ENCODE measurements around the gene CCNE1.
"Not testable (repeated sequence)": the region's sequence is repeated elsewhere in the genome, so short reads cannot be mapped to it uniquely, and the experiment has no call there.

The CCNE1 gene

DNA sequence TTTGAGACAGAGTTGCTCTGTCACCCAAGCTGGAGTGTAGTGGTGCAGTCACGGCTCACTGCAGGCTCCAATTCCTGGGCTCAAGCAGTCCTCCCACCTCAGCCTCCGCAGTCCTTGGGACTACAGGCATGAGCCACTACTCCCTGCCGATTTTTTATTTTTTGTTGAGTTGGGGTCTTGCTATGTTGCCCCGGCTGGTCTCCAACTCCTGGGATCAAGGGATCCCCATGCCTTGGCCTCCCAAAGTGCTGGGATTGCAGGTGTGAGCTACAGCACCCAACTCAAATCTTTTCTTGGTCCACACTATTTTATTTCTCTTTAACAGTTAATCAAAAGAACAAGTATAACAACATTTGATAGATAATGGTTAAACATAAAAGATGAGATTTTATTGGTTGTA lies 7.5 kb downstream of the CCNE1 start:
- DNase-seq, result no peak

DNA sequence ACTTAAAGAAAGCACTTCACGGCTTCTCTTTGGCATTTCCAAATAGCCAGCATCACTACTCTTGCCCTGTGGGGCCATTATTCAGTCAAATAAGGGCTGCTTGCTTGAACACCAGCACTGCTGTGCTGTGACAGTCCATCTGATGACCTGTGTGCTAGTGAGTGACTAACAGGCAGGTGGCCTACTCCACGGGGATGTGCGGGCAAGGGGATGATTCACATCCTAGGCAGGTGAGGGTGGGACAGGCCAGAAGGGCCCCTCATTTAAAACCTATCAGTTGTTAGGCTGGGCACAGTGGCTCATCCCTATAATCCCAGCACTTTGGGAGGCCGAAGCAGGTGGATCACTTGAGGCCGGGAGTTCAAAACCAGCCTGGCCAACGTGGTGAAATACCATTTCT lies 8.2 kb downstream of the CCNE1 start:
- no peak for DNase-seq

DNA sequence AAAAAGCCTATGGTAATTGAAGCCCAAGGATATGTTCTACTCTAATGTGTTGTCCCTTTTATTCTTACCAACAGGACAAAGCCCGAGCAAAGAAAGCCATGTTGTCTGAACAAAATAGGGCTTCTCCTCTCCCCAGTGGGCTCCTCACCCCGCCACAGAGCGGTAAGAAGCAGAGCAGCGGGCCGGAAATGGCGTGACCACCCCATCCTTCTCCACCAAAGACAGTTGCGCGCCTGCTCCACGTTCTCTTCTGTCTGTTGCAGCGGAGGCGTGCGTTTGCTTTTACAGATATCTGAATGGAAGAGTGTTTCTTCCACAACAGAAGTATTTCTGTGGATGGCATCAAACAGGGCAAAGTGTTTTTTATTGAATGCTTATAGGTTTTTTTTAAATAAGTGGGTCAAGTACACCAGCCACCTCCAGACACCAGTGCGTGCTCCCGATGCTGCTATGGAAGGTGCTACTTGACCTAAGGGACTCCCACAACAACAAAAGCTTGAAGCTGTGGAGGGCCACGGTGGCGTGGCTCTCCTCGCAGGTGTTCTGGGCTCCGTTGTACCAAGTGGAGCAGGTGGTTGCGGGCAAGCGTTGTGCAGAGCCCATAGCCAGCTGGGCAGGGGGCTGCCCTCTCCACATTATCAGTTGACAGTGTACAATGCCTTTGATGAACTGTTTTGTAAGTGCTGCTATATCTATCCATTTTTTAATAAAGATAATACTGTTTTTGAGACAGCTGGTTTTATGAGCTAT lies 12.0 kb downstream of the CCNE1 start:
- DNase-seq, result no peak

DNA sequence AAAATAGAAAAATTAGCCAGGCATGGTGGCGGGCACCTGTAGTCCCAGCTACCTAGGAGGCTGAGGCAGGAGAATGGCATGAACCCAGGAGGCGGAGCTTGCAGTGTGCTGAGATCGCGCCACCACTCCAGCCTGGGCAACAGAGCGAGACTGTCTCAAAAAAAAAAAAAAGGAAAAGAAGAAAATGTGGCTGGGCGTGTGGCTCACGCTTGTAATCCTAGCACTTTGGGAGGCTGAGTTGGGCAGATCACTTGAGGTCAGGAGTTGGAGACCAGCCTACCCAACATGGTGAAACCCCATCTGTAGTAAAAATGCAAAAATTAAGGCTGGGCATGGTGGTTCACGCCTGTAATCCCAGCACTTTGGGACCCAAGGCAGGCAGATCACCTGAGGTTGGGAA lies 13.5 kb downstream of the CCNE1 start:
- DNase-seq, result not testable (repeated sequence)

DNA sequence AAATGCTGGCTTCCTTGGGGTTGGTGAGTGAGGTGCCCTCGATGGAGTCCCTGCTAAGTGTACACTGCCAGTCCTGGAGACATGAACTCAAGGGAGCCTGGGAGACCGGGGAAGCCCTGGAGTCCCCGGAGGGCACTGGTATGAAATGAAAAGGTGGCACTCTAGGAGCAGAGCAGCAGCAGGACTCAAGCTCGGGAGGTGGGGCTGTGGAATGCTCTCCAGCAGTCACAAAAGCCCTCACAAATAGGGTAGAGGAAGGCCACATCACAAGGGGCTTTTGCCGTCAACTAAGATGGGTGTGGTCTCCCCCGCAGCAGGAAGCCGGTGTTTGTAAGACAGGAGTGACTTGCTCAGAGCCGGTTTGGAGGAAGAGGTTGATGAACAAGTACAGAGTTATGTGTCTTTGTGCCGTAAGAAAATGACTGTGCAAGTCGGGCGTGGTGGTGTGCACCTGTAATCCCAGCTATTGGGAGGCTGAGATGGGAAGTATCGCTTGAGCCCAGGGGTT lies 19.3 kb downstream of the CCNE1 start:
- no peak for DNase-seq

DNA sequence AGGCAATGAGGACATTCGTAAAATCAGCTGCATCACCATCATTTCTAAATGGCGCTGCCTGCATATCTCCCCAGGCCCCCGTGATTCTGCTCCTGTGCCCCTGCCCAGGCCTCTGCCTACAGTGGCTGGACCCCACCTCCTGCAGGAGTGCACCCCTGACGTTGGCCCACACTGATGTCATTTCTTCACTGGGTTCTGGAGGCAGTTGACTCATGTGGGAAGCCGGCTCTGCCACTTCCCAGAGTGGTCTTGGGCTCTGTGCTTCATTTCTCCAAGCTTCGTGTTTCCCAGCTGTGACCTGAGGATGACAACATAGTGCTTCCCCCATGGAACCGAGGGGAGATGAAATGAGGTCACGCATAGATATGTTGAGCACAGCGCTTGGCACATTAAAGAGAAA lies 19.9 kb downstream of the CCNE1 start:
- DNase-seq, result no peak

DNA sequence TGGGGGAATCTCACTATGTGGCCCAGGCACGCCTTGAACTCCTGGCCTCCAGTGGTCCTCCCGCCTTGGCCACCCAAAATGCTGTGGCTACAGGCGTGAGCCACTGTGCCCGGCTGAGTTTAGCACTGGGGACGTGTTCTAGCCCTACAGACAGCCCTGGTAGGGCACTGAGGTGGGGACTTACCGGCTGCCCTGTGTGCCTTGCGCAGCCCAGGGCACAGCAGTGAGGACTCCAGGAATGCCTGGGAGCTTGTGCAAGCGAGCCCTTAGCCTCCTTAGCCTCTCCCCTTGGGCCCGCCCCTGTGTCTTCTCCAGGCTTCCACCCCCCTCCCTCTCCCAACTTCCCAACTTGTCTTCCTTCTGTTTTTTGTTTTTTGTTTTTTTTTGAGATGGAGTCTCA lies 21.0 kb downstream of the CCNE1 start:
- no peak for DNase-seq

DNA sequence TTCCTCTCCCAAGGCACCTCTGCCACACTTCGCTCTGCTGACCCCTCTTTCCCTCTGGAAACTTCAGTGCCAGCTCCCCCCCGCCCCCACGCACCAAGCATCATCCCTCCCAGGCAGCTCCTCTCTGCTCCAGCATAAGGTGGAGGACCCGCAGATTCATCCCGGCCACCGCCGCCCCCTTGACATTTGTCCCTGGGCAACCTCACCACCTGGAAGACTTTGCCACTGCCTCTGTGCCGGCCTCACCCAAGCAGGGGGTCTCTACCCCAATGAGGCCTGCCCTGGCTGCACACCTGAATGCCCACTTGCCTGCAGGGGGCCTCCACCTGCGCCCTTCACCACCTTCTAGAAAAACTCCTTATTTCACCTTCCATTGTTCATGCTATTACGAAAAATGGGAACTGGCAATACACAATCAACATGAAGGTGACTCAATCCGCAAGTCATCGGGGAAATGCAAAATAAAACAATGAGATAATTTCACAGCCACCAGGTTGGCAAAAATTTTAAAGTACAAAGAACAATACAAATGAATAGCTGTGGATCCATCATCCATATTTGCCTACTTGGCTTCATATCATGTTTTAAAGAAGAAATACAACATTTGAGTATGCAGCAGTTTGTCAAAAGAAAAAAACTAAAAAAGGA lies 21.9 kb downstream of the CCNE1 start:
- DNase-seq, result no peak

DNA sequence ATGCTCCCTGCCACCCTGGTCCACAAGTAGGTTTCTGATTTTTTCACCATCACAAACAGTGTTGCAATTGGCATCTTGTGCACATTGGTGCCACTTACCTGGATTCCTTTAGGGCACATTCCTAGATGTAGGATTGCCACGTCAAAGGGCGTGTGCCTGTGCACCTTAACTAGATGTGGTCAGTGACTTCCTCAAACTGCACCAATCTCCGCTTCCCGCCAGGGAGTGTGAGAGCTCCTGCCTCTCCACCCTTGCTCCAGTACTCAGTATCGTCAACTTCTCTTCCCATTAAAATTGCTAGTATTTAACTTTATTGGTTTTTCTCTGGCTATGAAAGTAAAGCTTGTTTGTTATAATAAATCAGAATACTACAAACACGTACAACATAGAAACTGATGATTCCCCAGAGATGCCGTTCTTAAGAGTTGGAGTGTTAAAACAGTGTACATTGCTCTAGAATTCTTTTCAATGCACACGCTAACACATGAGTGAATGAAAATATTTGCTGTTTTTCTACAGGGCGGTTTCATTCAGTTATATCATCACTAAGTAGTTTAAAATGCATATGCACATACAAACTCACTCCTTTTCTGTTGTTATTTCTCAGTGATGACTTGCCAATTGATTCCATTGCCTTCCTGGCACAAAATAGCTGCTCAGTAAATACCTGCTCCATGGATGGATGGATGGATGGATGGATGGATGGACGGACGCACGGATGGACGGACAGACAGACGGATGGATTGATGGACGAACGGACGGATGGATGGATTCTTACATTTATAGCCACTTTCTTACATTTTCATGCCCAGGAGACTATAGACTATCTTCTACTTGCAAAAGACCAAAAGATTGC lies 23.4 kb downstream of the CCNE1 start:
- DNase-seq, result no peak

DNA sequence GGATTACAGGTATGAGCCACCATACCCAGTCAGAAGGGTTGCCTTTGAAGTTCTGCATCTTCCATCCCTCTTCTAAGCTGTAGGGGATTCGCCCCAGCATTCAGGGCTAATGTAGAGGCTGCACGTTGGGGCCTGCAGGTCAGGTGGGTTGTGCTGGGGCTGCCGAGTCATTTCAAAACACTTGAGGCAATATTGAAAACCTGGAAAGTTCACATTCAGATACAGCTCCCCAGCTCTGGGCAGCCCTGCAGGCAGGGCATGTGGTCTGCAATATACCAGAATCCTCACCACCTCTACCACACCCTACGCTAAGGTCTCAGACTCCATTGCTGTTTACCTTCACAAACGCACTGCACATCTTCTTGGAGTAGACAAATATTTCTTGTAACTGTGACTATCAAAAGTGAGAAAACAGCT lies 24.6 kb downstream of the CCNE1 start:
- no peak for DNase-seq

DNA sequence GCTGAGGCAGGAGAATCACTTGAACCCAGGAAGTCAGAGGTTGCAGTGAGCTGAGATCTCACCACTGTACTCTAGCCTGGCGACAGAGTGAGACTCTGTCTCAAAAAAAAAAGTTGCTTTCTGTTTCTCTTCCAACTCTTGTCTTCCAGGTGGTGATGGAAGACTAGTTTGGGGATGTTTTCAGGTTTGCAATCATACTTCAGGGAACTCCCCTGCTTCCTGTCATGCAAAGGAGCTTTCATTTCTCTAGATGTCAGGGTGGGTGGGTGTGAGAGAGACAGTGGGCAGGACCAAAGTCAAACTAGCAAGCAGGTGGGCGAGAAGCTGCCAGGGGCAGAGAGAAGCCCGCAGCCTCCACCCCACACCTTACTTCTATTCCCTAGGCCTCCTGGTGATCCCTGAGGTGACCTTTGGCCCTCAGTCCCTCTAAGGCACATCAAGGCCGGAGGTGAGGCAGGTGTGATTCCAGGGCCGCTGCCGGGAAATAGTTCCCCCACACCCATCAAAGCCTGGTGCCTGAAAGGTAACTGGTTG lies 25.7 kb downstream of the CCNE1 start:
- no peak for DNase-seq

DNA sequence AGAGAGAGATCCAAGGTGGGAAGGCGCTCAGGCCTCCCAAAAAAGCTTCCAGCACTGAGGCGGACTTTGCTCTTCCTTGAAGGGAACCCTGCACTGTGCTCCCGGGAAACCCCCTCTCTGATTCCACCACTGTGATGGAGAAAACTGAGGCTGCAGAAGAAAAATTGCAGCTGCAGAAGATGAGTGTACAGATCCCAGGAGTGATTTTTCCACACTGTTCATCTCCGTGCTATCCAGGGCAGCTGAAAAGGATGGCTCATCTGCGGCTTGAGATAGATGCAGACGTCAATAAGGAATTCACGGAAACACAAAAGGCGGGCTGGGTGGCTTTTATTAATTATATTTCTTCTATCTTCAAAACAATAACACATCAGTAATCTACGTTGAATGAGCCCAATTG lies 26.2 kb downstream of the CCNE1 start:
- DNase-seq, result no peak

DNA sequence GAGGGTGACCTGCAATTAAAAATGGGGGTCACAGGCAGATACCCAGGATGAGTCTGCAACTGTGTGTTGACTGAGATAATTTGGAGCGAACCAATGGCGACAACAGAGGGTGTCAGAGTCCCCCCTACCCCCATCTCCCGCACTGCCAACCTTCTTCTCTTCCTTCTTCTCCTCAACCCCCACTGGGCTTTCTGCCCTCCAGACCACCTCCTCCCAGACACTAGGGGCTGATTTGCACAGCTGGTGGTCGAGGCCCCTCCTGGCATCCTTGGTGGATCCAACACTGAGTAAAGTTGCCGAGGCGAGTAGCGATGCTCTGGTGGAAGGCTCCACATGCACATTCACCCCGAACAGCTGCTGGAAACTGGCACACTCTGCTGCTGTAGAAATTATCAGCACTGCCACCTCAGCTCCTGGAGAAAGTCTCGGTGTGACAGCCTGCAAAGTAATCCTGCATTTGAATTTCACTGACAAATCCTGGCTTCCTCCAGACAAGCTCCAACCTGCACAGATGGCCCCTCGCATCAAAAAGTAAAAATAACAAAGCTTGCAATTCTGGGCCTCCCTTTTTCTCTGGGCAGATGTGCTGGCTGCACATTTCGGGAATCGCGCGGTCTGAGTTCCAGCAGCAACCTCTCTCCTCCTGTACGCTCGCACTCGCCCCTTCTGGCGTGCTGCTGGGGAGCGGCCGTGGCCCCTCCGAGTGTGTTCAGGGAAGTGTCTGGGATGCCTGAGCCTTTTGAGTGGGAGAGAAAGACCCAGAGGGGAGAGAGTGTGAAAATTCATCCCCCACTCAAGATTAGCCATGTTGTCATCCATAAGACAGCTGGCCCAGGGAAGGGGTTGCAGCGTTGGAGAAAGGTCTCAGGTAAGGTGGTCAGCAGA lies 28.5 kb downstream of the CCNE1 start:
- DNase-seq, result no peak

DNA sequence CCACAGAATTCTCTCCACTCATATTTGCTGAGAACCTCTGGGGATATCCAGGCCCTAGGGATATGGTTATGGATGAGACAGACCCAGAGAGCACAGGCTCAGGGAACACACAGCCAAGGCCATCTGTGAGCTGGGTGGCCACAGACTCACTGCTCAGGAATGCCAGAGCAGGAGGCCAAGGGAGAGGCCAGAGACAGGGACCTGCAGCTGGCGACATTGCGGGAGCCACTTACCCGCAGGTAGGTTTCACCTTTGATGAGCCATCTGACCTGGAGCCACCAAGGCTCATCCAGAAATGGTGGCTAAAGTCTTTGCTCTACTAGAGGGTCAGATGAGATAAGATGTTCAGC lies 29.4 kb downstream of the CCNE1 start:
- DNase-seq, result no peak

DNA sequence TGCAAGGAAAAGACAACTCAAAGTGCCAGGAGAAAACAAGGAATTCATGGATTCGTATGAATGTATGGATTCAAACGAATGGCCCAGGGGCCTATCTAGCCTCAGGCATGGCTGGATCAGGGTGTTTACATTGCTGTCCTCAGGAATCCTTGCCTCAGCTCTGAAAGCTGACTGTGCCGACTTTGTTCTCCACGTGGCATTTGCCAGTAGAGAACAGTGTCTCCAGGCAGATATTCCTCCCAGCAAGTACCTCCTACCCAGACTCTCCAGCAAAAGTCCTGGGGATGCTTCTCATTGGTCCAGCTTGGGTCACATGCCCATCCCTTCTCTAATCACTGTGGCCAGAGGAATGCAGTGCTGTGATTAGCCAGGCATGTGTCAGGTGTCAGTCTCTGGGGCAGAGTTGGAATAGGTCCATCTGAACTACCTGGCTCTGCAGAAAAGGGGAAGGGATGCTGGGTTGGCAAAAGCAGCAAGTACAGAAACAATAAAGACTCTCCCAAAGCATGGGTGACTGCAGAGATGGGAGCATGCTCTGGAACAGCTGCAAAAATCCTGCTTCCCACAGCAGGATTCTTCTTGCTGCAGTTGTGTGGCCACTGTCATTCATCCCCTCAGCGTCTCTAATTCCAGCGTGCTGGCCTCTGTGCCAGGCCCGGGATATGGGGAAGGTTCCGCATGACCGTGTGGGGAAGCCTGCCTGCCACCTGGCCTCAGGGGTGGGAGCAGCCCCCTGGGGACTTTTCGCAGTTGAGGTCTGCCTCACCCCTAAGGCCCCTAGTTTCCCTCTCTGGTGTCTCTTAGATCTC lies 30.0 kb downstream of the CCNE1 start:
- DNase-seq, result no peak

DNA sequence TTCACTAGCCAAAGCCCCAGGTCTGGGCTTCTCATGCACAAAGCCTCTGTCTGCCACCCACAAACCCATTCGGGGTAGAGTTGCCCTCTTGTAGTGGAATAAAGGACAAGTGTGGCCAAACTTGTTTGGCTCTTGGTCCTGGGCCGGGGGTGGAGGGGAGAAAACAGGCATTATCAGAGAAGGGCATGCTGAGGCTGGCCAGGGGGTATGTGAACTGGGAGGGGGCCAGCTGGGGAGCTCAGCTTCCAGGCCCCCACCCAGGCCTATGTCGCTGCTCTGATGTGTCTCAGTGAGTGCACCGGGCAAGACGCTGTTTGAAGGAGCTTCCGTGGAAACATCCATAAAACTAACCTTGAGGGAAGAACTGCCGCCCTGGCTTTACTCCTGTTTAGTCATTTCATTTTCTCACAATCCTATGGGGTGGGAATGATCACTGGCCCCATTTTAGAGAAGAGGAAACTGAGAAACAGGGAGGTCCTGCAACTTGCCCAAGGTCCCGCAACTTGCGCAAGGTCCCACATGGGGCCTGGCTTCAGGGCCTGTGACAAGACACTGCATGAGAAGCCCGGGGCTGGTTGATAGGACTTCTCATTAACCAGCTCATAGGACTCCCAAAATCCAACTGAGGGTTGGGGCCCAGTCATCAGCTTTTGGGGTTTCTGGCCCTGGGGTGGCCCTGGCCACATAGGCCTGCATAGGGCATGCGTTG lies 30.8 kb downstream of the CCNE1 start:
- DNase-seq, result no peak

DNA sequence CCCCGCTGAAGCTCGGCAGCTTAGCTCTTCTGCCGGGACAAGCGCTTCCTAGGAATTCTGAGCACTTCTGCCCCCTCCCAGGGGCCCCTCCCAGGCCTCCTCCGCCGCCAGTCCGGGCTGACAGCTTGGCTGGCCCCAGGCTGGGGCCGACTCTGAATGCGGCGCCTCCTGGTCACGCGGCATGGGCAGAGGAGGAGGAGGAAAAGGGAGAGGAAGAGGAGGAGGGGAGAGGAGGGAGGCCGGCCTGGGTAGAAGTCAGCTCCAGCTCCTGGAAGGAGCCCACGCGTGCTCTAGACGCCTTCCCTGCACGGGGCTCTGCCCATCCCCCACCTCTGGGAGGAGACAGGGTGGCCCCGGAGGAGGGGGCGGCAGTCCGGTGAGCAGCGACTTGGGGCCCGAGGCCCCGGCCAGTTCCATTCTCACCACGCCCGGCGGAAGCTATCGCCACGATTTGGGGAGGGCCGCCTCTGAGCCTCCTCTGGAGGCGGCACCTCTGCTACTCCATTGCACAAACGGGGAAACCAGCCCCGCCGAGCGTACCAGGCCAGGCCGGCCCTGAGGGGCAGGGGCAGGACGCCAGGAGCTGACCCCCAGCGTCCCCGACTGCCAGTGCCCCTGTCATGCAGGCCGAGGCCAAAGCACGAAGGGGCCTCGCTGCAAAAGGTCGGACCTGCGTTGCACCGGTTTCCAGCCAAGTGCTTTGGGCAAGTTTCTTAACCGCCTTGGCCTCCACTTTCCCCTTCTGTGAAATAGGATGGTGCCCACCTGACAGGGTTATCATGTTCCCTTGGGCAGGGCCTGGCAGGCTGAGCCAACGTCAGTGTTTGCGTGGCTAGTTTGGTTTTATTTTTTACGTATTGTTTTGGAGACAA lies 31.6 kb downstream of the CCNE1 start:
- DNase-seq, result no peak

DNA sequence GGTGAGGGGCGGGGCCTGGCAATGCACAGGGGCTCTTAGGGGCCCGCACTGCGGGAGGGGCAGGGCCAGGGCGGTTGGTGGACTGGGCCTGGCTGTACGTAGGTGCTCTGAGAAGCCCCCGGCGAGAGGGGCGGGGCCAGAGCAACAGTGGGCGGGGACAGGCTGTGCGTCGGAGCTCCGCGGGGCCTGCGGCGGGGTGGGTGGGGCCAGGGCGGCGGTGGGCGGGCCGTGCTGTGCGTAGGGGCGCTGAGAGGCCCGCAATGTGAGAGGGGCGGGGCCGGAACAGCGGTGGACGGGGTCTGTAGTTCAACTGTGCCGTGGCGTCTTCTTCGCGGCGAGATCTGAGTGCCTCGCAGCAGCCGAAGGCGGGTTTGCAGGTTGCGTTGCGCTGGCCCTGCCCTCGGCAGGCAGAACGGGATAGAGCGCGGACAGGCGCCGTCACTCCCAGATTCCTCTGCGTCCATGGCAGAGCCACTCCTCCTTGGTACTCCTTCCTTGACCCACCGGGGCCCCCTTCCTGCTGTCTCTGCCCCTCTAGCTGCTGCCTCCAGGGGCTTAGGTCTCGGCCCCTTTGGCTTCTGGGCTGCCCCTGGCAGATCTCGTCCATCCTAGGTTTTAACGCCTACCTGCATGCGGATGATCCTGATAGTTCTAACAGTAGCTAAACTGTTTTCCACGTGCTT lies 33.2 kb downstream of the CCNE1 start:
- DNase-seq, result peak; percentile 72

DNA sequence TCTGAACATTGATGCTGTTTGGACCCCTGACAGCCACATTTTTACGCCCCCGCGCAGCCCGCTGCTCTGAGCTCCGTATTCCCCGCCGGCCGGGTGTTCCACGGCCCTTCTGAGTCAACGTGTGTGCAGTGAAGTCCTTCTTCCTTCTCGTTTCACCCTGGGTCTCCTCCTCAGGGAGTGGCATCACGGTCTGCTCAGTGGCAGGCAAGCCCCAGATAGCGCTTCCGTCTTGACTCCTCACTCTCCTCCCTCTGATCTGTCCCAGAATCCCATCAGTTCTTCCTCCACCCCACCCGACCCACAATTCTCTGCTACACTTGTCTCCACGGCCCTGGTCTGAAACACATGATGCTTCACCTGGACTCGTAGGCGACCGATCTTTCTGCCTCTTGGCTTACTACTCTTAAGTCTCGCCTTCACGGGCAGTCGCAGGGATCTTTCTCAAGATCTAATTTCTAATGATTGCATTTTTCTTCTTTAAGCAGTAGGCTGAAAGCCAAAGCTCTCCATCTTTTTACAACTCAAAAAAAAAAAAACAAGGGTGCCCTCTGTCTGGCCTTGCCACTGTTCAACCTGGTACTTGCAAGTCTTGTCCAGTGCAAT lies 33.9 kb downstream of the CCNE1 start:
- no peak for DNase-seq

Measured in KG1 (cell line).